NCI-H146 (cell line): ENCODE data around the gene SP100.
"Not testable (repeated sequence)": the region's sequence is repeated elsewhere in the genome, so short reads cannot be mapped to it uniquely, and the experiment has no call there.

Source experiments
- DNase-seq: peaks from one replicate; lab custom pipeline; 2025; lab: John Stamatoyannopoulos, UW

The SP100 gene

DNA sequence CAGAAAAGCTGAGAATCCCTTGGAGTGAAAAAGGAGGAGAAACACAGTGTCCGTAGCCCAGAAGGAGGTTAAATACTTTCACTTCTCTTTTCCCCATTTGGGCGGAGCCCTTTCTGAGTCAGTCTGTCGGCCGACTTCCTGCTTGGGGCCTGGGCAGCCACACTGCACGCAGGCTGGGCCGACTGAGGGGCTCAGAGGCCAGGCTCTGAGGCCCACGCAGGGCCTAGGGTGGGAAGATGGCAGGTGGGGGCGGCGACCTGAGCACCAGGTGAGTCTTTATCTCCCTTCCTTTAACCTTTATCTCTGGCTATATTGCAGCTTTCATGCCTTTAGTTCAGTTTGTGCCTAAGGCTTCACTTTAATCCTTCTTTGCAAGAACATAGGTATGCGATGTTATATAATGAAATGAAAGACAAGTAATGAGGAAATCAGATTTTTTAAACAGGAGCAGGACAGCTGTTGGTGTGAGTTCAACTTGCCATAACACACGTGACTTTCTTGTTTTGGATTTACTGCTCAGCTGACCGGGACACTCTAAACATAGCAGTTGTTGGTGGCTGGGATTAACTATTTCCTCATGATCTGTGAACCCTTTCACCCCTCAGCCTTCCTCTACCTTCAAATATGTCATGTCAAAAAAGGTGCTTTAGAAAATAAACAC is at the start of gene SP100:
TSS of gene SP100 (plus strand) at position 141 of the 661 bp plus-strand sequence. CDS start at position 237, 96 bp downstream.
- DNase-seq: no peak

DNA sequence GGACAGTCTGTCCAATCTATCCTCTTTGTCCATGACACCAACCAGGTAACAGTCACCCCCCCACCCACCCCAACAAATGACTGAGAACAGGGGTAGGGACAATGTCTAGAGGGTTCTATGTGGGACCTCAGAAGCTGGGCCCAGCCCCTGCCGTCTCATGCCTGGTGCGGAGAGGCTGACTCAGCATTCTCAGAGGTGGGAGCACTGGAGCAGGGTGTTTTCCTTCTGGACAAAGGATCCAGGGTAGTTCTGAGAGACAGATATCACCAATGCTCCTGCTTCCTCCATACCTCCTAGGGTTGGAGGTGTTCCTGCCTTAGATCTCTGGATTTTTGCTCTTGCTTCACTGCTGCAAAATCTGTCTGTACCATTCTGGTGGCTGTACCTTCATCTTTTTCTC is 33.9 kb upstream of the SP100 start:
- no peak for DNase-seq

DNA sequence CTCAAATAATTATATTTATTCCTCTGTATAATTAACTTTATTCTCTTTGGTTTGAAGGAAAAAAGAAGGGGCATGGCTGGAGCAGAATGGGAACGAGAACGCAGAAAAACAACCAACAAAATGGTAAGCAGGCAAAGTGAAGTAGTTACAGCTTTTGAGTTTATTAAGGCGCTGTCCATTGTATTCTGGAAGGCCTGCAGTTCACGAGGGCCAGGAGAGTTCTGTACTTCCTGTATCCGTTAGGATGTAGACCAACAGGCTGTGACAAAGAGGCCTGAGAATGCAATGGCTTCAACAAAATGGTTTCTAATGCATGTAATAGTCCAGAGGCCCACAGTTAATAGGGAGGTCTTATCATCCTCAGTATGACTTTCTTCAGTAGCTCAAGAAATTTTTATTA is 32.5 kb upstream of the SP100 start:
- no peak for DNase-seq

DNA sequence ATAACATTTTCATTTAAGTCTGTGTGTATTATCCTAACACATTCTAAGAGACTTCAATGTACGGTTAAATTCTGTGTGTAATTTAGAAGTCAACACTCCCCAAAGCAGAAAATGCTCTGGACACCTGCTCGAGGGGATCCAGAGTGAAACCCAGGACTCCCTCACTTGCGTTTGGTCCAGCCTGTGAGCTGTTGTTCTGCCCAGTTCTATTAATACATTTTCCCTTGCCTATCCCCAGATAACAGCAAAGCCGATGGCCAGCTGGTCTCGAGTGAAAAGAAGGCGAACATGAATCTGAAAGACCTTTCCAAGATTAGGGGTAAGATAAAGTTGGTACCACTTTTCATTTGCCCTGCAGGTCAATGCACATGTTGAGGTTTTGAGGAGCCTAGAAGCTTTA is 31.0 kb upstream of the SP100 start:
- no peak for DNase-seq

DNA sequence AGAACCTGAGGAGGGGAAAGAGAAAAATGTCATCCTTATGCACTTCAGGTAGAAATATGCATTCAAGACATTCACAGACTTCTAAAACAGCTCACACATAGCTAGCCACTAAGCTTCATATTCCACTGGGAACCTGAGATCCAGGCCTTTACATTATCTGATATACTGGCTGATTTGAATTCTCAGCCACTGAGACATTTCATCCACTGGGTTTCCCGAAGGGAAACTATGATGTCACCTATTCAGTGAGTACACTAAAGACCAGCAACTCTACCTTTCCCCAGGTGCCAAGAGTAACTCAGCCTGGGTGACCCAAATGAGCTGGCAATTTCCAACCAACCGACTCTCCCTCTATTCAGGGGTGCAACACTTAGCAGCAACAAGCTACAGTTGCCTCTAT is 21.7 kb upstream of the SP100 start:
- DNase-seq: no peak

DNA sequence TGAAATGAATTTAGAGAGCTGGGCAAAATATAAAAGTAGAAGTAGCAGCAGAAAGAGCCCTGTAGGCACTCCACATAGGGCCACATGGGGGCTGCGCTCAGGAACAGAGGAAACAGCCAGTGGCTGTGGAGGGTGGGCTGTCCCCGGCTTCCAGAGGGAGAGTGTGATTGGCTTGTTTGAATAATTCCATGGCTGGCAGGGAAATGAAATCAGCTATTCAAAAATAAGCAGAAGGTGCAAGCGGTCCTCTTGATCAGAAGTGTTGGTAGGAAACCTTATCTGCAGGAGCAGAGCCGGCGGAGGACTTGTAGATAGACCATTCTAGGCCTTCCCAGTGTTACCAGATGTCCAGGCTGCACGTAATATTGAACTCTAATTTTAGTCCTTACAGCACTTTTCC is 17.3 kb upstream of the SP100 start:
- DNase-seq: not testable (repeated sequence)

DNA sequence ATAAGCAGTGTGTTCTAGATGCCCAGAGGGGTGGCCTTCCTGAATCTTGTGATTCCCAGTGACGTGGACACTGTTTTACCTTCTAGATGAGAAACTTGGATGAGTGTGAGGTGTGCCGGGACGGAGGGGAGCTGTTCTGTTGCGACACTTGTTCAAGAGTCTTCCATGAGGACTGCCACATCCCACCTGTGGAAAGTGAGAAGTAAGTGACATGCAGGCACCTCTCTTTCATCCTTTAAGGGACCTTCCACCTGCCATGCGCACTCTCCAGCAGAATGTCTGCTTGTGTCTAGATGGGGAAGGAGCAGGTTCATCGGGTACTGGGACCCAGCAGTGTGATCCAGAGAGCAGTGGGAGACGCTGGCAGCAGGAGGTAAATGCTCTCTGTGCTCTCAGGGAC is 16.0 kb upstream of the SP100 start:
- no peak for DNase-seq

DNA sequence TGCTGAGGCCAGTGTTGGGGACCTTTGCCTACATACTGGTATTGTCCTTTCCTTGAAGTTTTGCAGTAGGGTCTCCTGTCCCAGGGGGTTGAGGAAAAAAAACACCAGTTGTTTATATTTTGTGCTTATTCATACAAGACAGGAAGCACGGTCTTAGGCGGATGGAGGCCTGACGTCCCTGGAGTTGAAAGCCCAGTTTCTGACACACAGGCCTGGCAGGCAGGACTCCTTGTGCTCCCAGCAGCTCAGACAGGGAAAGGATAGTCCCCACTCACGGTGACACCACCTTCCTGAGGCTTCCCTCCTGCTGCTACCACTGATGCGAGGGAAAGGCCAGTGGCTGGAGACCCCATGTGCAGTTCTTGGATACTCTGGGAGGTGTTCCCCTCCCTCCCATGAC is 15.5 kb upstream of the SP100 start:
- no peak for DNase-seq

DNA sequence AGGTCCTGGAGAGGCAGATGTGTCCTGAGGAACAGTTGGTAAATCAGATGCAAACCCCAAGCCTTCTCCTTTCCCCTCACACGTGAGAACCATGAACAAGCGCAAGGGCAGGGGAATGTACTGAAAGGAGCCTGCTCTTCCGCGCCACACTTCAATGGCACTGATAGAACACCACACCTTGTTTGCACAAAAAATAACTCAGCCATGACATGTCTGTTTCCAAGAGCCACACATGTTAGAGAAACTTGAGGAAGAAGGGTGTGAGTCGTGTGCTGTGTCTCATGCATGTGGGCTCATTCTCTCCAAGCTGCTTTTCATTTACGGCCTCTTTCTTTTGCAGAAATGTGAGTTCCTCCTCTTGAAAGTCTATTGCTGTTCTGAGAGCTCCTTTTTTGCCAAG is 15.0 kb upstream of the SP100 start:
- DNase-seq: not testable (repeated sequence)

DNA sequence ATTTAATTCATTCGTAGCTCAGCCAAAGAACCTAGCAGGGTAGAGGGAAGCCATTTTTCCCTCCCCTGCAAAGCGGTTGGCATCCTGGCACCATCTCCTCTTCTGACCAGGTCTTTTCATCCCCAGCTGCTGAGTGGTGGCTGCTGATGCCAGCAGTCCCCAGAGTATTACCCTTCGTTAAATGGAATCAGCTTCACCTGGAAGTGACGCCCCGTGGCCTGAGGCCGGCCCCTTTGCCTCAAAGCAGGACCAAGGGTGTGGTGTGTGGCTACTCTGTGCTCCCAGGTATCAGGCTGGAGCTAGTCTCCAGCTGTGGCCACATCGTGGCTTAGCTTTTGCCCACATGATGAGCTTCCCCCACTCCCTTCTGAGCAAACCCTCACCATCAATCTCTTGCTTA is 12.3 kb upstream of the SP100 start:
- no peak for DNase-seq

DNA sequence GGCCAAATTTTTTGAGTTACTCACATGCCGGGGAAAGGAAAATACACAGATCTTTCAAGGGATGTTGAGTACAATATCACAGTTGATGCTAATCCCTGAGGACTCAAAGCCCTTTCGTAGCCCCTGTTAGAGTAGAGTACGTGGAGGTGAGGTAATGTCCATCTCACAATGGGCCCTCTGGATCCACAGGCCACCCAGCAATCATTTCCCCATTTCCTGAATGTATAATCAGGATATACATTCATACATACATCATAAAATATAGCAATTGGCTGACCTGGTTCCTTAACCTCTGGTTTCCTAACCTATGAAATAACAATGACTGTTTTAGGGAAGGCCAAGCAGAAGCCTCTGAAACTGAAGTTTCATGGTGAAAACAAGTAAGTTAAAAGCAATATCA is 10.2 kb upstream of the SP100 start:
- DNase-seq: no peak

DNA sequence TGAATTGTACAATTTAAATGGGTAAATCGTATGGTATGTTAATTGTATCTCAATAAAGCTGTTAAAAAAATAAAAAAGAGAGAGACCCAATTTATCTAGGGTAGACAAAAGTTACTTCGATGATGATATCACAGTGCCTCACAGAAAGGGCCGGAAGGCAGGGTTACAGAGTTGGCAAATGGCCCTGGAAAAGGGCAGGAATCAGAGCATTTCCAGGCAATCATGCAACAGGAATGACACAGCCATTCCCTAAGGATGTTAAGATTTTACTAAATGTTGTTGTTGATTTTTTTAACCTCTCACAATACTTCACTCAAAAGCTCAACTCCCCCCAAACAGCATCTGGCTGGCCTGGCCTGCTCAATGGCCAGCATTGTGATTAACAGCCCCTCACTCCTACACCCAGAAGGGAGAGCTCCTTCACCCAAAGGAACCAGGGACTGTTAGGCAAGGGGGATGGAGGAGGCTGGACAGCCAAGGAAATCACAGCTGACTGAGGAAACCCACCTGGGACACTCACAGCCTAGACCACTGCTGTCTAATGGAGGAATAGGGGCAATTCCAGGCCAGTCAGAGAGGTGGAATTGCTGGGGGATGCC is 7.7 kb upstream of the SP100 start:
- no peak for DNase-seq

DNA sequence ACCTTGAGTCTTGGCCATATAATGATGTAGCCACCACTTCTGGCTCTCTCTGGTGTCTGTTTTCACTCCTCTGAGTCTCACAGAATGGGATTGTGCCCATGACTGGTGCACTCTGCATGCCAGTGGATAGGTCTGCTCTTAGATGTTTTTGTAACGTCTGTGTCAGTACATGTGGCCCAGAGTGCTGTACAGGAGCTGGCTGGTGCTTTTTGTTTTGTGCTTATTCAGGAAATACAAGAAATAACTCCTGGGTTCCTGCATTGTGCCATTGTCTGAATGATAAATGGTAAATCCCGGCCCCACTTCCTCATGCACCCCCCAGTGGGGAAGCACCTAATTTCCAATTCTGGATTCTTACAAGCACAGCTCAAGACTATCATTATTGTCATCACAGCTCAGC is 6.7 kb upstream of the SP100 start:
- DNase-seq: not testable (repeated sequence)

DNA sequence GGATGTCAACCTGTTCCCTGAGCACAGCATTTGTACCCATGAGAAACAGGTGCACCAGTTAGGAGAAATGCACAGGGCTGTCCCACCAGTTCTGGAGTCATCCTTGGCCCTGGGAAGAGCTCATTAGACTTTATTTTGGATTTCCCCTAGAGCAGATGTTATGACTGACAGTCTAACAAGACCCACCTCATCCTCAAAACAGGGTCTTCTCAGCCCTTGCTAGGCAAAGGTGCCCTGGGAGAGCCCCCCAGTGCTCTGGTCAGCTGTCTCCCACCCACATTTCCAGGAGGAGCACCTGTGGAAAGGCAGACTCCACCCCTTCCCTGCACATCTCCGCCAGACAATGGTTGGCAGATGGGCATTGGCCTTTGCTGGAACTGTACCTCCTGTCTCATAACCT is 5.7 kb upstream of the SP100 start:
- DNase-seq: no peak

DNA sequence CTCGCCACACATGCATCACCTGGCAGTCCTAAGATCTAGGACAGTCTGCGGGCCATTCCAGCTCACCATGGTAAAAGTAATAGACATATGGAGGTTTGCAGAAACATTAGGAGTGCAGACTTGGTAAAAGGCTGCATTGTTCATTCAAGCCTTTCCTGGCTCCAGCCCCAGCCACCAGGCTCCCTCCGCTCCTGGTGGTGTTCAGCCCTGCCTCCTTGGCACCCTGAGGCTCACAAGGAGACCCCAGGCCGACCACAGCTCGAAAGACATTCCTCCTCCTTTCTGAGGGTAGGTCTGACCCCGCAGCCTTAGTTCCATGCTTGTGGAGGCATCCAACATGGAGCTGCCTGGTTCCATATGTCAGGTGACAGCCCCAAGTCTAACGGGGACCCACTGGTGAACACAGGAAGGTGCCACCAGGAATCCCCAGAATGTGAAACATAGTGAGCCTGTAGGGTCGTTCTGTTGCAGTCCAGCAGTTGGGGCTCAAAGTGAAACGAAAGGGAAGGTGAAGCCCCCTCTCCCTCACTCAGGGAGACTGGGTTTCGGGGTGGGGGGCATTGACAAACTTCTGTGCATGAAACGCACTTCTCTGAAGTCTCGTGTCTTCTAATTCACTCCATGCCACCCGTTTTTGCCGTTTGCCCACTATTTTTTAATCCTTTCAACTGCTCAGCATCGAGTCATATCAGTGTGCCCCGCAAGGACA is 5.0 kb upstream of the SP100 start:
- no peak for DNase-seq

DNA sequence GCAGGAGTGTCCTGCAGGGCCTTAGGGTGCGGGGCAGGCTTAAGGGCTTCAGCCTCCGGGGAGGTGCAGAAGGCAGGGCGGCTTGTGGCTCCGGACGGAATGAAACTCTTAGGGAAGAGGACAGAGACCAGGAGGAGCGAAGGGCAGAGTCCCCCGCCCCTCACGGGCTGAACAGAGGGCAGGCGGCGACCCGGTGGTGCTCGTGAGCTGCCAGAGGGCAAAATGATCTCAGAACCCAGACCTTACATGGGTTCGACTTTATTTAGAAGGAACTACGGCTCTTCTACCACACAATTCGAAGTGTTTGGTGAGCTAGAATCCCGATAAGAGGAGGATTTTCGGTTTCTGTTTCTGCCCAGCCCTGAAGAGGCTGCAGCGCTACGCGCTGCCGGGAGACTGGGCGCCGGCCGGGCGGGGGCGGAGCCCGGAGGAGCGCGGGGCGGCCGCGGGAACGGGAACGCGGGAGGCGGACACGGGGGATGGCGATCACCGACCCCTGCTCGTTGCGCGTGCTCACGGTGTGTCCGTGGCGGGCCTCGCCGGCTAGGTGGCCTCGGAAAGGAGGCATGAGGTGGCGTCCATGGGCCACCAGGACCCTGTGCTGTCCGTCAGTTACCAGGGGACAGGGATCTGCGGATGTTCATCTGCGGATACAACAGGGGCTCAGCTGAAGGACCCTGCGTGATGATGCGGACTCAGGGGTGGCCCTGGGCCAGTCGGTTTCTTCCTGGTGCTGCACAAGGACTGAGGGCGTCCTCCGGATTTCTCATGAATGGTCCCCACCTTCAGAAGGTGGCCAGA is 4.2 kb upstream of the SP100 start:
- peak; percentile 25 for DNase-seq

DNA sequence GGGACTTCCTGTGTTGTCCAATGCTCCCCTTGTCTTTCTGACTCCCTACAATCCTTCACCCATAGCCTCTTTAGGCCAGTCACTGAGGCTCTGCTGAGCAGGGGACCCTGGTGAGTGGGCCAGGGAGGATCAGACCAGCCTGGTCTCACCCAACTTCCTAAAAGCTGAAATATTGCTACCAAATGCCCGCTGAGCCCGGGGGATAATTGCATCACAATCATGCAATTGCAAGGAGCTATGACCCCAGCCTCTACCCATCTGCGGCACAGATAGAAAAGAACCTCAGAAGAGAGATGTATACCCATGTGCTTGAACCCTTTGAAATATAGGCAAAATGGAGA is 3.7 kb upstream of the SP100 start:
- DNase-seq: no peak

DNA sequence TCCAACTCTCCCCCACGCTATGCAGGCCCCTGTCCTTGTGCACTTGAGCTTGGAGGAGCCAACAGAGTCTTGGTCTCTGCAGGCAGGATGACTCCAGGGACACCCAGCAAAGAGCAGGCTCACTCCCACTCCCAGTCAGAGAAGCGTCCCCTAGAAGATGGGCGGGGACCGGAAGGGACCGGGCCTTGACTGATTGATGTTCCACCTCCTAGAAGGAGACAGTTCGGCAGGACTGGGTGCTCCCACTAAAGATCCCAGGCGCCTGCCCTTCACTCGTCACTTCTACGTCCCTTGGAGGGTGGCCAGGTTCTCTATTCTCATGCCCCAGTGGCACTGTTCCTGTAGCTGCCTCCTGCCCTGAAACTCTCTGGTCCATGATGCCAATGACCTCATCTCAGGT is 3.2 kb upstream of the SP100 start:
- no peak for DNase-seq

DNA sequence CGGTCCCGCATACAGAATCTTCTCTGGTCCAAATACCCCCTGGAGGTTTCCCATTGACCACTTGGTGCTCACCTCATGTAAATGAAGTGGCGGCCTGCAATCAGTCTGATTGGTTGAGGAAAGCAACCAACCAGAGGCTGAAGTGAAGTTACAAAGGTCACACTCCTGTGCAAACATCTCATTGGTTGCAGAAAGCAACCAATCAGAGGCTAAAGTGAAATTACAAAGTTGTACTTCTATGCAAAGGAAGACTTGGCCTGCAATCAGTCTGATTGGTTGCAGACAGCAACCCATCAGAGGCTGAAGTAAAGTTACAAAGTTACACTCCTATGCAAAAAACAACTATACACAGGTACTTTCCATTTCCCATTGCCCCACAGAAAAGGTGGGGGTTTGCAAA is 2.5 kb upstream of the SP100 start:
- DNase-seq: no peak

DNA sequence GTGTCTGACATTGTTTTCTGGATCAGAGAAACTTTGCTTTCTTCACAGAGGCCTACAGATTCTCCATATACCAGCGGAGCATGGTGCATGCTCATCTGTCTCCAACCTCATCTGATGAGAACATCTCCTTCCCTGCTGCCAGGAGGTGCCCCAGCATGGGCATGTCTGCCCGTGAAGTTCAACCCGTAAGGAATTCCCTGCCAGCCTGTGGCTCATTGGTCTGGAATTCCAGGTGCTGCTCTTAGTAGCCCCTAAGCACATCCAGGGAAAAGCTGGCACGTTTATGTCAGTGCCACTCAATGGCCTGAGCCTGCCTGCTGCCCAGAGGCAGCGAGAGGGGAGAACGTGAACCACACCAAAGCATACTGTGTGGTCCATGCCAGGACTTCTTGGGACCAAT is 1.7 kb upstream of the SP100 start:
- no peak for DNase-seq

DNA sequence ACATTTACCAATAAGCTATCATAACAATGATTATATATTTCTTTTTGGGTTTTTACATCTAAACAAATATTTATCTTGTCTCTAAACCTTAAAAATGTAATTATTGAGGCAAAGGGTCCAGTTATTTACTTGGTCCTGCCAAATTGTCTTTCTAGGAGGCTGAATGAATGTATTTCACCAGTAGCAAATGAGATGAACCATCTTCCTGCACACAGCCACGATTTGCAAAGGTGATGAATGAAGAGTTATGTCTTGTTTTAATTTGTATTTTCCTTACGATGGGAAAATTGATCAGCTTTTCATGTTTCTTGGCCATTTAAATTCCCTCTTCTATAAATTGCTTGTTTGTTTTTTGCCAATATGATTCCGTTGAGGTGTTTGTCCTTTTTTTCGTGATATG is 1.4 kb downstream of the SP100 start:
- no peak for DNase-seq

DNA sequence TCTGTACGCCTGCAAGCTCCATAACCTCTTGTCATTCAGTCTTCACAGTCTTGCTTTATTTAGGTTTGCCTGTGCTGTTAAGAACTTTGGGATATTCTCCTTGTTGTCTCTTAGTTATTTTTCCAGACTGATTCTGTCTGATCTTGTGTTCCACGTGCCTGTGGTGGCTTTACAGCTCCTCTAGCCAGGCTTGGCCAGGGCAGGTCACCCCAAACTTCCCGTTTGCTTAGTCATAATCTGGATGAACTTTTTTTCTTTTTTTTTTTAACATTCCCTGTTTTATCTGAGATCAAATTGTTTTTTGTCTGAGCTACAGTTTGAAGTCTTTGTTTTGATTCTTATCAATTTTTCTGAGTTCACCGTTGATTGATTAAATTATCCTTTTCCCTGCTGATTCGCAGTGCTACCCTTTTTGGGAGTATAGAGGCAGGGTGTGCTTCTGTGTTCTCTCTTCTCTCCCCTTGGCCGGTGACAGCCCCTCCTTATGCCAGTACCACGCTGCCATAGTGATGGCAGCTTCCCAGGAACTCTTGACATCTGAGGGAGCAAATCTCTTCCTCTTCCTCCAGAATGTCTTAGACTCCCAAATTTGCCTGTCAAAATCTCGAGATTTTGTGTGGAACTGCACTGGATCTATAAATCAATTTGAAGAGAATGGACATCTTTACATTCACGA is 2.5 kb downstream of the SP100 start:
- no peak for DNase-seq
